Caco-2 (cell line): ENCODE measurements around the gene RAB13. TPM values are rescaled to one million over a fixed set of nuclear protein-coding genes. Genes with fewer than 3 reads are reported as not detected.
A peak's percentile ranks its signal among the peaks of the same experiment; 100 is the strongest.

ENCODE experiments used
- BruUV-seq: library from RNA; stranded (reverse); fragments of 400-500 nt; replicated peaks from 2 replicates; lab custom pipeline; 2021; lab: Mats Ljungman, UMichigan
- CTCF ChIA-PET: fragments of 300-600 bp; sonication (Branson Sonifier 250); formaldehyde crosslinking; loops from one replicate; lab custom pipeline; 2022; ENCODE audit warnings: antibody characterized with exemption; lab: Charles Lee
- POLR2A ChIA-PET: fragments of 300-600 bp; sonication (Branson Sonifier 250); formaldehyde crosslinking; loops from one replicate; lab custom pipeline; 2022; ENCODE audit warnings: antibody characterized with exemption; lab: Charles Lee
- DNase-seq, 2 experiments: peaks; one replicate each; pipeline versions ENCODE4 v3.0.0 to v3.0.0-alpha.2; 2020 to 2022
- H3K27me3 ChIP-seq: replicated peaks from 2 replicates; pipeline ENCODE4 v1.6.0; 2011; ENCODE audit warnings: low read length; ENCODE audit not compliant: control insufficient read depth, insufficient read depth
- H3K36me3 ChIP-seq: 2 replicates; pipeline ENCODE4 v1.5.1; 2011; ENCODE audit warnings: low read length; ENCODE audit not compliant: control insufficient read depth, insufficient read depth
- H3K4me1 ChIP-seq: fragments of 250-450 bp; sonication (Bioruptor Pico); 2 replicates; pipeline ENCODE4 v1.5.1; 2020; ENCODE audit warnings: mild to moderate bottlenecking
- H3K4me3 ChIP-seq: 2 replicates; pipeline ENCODE4 v1.5.1; 2011; ENCODE audit warnings: low read depth, mild to moderate bottlenecking, control low read depth, low read length
- H3K9me3 ChIP-seq: fragments of 250-450 bp; sonication (Bioruptor Pico); 2 replicates; pipeline ENCODE4 v1.5.1; 2020; ENCODE audit warnings: mild to moderate bottlenecking, moderate library complexity
- H3K27ac Mint-ChIP-seq: one replicate; pipeline ENCODE4 v1.8.0; 2022; ENCODE audit warnings: mixed read lengths; ENCODE audit not compliant: unreplicated experiment
- H3K27me3 Mint-ChIP-seq: one replicate; pipeline ENCODE4 v1.8.0; 2022; ENCODE audit warnings: mixed read lengths; ENCODE audit not compliant: insufficient read depth, unreplicated experiment
- H3K36me3 Mint-ChIP-seq: one replicate; pipeline ENCODE4 v1.8.0; 2022; ENCODE audit warnings: mild to moderate bottlenecking, mixed read lengths; ENCODE audit not compliant: insufficient read depth, unreplicated experiment
- H3K4me1 Mint-ChIP-seq: one replicate; pipeline ENCODE4 v1.8.0; 2022; ENCODE audit warnings: low read depth, mixed read lengths; ENCODE audit not compliant: unreplicated experiment
- H3K4me3 Mint-ChIP-seq: one replicate; pipeline ENCODE4 v1.8.0; 2022; ENCODE audit warnings: mild to moderate bottlenecking, moderate library complexity, mixed read lengths; ENCODE audit not compliant: unreplicated experiment
- H3K9me3 Mint-ChIP-seq: one replicate; pipeline ENCODE4 v1.8.0; 2022; ENCODE audit warnings: mixed read lengths; ENCODE audit not compliant: unreplicated experiment
- CTCF ChIP-seq, 2 experiments: fragments of 200-600 bp in 1 of 2; IDR thresholded peaks; 1 replicate in 1 of 2; 2 replicates in 1 of 2; pipeline versions ENCODE4 v1.5.1 to v1.8.0; 2011 to 2022; ENCODE audit warnings: antibody characterized with exemption in 1 of 2, control low read depth in 1 of 2, inconsistent platforms in 1 of 2, low read depth in 1 of 2, low read length in 1 of 2, mild to moderate bottlenecking in 1 of 2, moderate library complexity in 1 of 2; ENCODE audit not compliant: insufficient read depth in 1 of 2, severe bottlenecking in 1 of 2, unreplicated experiment in 1 of 2
- intact Hi-C: fragments of 100-400 bp; cut with micrococcal nuclease; formaldehyde crosslinking; loops from one replicate; pipeline ENCODE4 v1.10.0; 2022; ENCODE audit not compliant: unreplicated experiment
- total RNA-seq: library from RNA; stranded (reverse); gene quantifications from 2 replicates; pipeline ENCODE4 v1.2.3, GENCODE V29; 2022

Gene RAB13
- total RNA-seq, 1 experiment from 2014 or later, result 79.3 TPM

- ChIA-PET CTCF (interaction anchor here (0.6 to 2.5 kb wide), 6 partner anchors 14 to 1316 kb away, joined by 3 to 14 read pairs (median 4); partner anchors contain the start of genes DENND4B and JTB), POLR2A (interaction anchor here (0.6 to 6.3 kb wide), 9 partner anchors 13 to 188 kb away, joined by 3 to 105 read pairs (median 9); partner anchors contain the start of genes GATAD2B, JTB, RAB13 and RPS27)
- peaks cover 24% of the 10 kb centered on the region for H3K4me1 Mint-ChIP-seq
- Histone ChIP-seq H3K4me1 (peaks cover 14% of the 10 kb centered on the region), H3K9me3 (no peaks in the 10 kb centered on the region), H3K27me3 (no peaks in the 10 kb centered on the region), H3K36me3 (peaks cover 4% of the 10 kb centered on the region), H3K4me3 (peak overlapping the region; percentile 72)
- BruUV-seq, result no TSS peak
- peak overlapping the region; percentile 81 for H3K4me3 Mint-ChIP-seq
- H3K9me3 Mint-ChIP-seq, result no peaks in the 10 kb centered on the region
- DNase-seq, result peak; percentile 89 to 94
- peak overlapping the region; percentile 93 for H3K27ac Mint-ChIP-seq
- no peaks in the 10 kb centered on the region for H3K27me3 Mint-ChIP-seq
- peaks cover 69% of the 10 kb centered on the region for H3K36me3 Mint-ChIP-seq
- no peak for TF ChIP-seq CTCF (IDR thresholded peaks at IDR 0.05; ENCODE audit: insufficient read depth in 1 of 2, low read depth in 1 of 2, low read length in 1 of 2, severe bottlenecking in 1 of 2, unreplicated experiment in 1 of 2)
- intact Hi-C loops, result loop anchor here (1.0 to 2.0 kb wide), 2 partner anchors 22 to 41 kb away; partner anchors contain the start of genes GATAD2B and RAB13
These were observed 22.2 kb downstream of the RAB13 start for GRCh38 chr1:153963850-153964331.

- no peaks in the 10 kb centered on the region for H3K27me3 ChIP-seq
- H3K4me3 ChIP-seq, result peak within 1 kb of the TSS; percentile 72
- DNase-seq, result peak; percentile 99
- H3K9me3 ChIP-seq, result no peaks in the 10 kb centered on the region
- POLR2A ChIA-PET, result interaction anchor here (0.6 to 6.3 kb wide), 14 partner anchors 9 to 336 kb away, joined by 3 to 105 read pairs (median 6); partner anchors contain the start of genes DENND4B, GATAD2B, JTB and RAB13
- intact Hi-C loops, result loop anchor here (1.0 to 2.0 kb wide), 2 partner anchors 23 to 40 kb away; partner anchors contain the start of genes GATAD2B and RAB13
- peaks cover 14% of the 10 kb centered on the region for H3K4me1 ChIP-seq
- CTCF ChIA-PET, result interaction anchor here (0.6 to 2.5 kb wide), 8 partner anchors 14 to 1317 kb away, joined by 3 to 14 read pairs (median 4); partner anchors contain the start of genes DENND4B, GATAD2B and JTB
- no peak for TF ChIP-seq CTCF (IDR thresholded peaks at IDR 0.05; ENCODE audit: insufficient read depth in 1 of 2, low read depth in 1 of 2, low read length in 1 of 2, severe bottlenecking in 1 of 2, unreplicated experiment in 1 of 2)
- Mint-ChIP-seq H3K27me3 (no peaks in the 10 kb centered on the region), H3K9me3 (no peaks in the 10 kb centered on the region), H3K4me3 (peak within 1 kb of the TSS; percentile 81), H3K36me3 (peaks cover 75% of the 10 kb centered on the region), H3K27ac (peak within 1 kb of the TSS; percentile 93), H3K4me1 (peaks cover 30% of the 10 kb centered on the region)
- TSS peak; percentile 29 for BruUV-seq
- peaks cover 4% of the 10 kb centered on the region for H3K36me3 ChIP-seq
These were observed 22.9 kb downstream of the RAB13 start, which contains the start of gene SLC39A1 for GRCh38 chr1:153963030-153963849. Gene SLC39A1, minus strand, starts transcription at chr1:153963537. Its CDS starts 822 bp downstream, at chr1:153962715.
